ENCODE results near the gene RTP1.
"Not testable (repeated sequence)": the region's sequence is repeated elsewhere in the genome, so short reads cannot be mapped to it uniquely, and the experiment has no call there.

Gene RTP1

DNA sequence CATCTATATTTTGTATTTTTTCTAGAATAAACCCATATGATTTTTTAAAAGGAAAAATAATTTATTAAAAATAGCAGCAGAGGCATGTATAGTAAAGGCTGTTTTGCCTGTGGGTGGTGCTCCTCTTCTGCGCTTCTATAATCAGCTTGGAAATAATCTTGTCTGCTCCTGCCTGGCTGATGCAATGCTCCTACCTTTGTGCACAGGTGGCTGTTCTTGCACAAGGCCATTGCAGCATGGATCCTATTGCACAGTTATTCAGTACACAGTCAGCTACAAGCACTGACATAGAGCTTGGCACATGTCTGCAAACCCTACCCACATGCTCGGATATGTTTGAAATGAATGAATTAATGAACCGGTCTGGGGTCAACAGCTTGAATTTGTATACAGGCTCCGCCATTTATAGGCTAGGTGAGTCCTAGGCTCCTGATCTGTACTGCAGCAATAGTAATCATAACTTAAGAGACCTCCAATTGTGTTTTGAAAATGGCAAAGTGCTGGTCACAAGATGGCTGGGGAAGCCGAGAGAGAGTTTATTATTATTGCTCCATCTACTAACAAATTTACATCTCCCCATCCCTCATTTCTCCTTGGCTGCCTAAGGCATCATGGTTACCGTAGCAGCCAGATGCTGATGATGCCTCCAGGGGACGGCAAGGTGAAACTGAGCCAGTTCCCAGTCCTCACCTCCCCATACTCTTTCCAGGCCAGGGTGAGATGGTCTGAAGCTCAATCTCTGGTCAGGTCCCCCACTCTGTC lies 532 bp upstream of the RTP1 start:
- TF ChIP-seq, protein P1, sequence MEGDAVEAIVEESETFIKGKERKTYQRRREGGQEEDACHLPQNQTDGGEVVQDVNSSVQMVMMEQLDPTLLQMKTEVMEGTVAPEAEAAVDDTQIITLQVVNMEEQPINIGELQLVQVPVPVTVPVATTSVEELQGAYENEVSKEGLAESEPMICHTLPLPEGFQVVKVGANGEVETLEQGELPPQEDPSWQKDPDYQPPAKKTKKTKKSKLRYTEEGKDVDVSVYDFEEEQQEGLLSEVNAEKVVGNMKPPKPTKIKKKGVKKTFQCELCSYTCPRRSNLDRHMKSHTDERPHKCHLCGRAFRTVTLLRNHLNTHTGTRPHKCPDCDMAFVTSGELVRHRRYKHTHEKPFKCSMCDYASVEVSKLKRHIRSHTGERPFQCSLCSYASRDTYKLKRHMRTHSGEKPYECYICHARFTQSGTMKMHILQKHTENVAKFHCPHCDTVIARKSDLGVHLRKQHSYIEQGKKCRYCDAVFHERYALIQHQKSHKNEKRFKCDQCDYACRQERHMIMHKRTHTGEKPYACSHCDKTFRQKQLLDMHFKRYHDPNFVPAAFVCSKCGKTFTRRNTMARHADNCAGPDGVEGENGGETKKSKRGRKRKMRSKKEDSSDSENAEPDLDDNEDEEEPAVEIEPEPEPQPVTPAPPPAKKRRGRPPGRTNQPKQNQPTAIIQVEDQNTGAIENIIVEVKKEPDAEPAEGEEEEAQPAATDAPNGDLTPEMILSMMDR (IDR thresholded peaks at IDR 0.05; ENCODE audit: insufficient read depth, low read depth, low read length, missing control alignments): no peak
- no peak overlapping the region for H3K4me3 ChIP-seq (ENCODE audit: low read depth, low read length)
- DNase-seq (ENCODE audit: low read depth): no peak

GRCh38 chr3:187198490-187198889 lies 1.2 kb downstream of the RTP1 start:
- peak; percentile 20 for DNase-seq (ENCODE audit: low read depth)
- TF ChIP-seq, protein P1 (IDR thresholded peaks at IDR 0.05; ENCODE audit: insufficient read depth, low read depth, low read length, missing control alignments): no peak
- no peak overlapping the region for H3K4me3 ChIP-seq (ENCODE audit: low read depth, low read length)

- not testable (repeated sequence) for DNase-seq (ENCODE audit: low read depth); H3K4me3 ChIP-seq (ENCODE audit: low read depth, low read length)
These were observed 2.3 kb downstream of the RTP1 start for GRCh38 chr3:187199463-187200050.

DNA sequence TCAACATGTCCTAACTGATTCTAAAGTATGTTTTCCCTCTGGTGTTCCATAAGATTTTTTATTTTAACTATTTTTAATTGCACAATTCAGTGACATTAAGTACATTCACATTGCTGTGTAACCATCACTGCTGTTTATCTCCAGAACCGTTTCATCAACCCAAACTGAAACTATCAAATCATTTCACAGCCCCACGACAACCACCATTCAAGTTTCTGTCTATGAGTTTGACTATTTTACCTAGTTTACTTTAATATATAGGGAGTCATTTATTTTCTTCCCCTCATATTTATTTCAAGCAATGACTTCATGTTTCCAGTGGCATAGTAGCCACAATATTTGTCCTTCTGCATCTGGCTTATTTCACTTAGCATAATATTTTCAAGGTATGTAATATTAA lies 8.4 kb downstream of the RTP1 start:
- TF ChIP-seq, protein P1 (IDR thresholded peaks at IDR 0.05; ENCODE audit: insufficient read depth, low read depth, low read length, missing control alignments): no peak
- DNase-seq (ENCODE audit: low read depth): no peak

DNA sequence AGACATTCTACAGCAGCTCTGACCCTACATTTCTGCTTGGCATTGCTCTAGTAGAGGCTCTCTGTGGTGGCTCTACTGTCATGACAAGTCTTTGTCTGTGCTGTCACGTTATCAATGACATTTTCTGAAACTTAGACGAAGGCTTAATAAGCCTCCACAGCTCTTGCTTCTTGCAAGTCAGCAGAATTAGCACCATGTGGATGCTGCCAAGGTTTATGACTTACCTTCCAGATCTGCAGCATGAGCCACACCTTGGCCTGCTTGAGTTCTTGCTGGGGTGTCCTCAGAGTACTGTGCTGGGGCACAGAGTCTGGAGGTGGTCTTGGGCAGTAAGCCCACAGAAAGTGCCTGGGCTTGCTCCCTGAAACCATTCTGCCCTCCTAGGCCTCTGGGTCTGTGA lies 9.8 kb downstream of the RTP1 start:
- TF ChIP-seq, protein P1 (IDR thresholded peaks at IDR 0.05; ENCODE audit: insufficient read depth, low read depth, low read length, missing control alignments): no peak
- DNase-seq (ENCODE audit: low read depth): no peak
- no peak overlapping the region for H3K4me3 ChIP-seq (ENCODE audit: low read depth, low read length)

More for the DNA sequence above, 8.4 kb downstream of the RTP1 start:
- H3K4me3 ChIP-seq (ENCODE audit: low read depth, low read length): no peak overlapping the region

DNA sequence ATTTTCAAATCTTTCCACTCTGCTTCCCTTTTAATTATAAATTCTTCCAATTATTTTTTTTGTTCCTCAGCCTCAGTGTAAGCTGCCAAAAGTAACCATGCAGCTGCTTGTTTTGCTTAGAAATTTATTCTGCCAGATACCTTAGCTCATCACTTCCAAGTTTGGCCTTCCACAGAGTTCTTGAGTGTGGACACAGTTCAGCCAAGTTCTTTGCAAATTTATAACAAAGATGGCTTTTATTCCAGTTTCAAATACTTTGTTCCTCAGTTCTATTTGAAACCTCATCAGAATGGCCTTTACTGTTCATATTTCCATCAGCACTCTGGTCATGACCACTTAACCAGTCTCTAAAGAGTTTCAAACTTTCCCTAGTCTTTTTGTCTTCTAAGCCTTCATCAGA lies 10.3 kb downstream of the RTP1 start:
- TF ChIP-seq, protein P1 (IDR thresholded peaks at IDR 0.05; ENCODE audit: insufficient read depth, low read depth, low read length, missing control alignments): no peak
- no peak overlapping the region for H3K4me3 ChIP-seq (ENCODE audit: low read depth, low read length)
- DNase-seq (ENCODE audit: low read depth): no peak

GRCh38 chr3:187208159-187208558 lies 10.9 kb downstream of the RTP1 start:
- DNase-seq (ENCODE audit: low read depth): no peak
- TF ChIP-seq, protein P1 (IDR thresholded peaks at IDR 0.05; ENCODE audit: insufficient read depth, low read depth, low read length, missing control alignments): no peak
- no peak overlapping the region for H3K4me3 ChIP-seq (ENCODE audit: low read depth, low read length)

All from GM12865 (cell line).